Small intestine (tissue), 7 donors: ENCODE results near the gene ZNF407. TPM values are rescaled to one million over a fixed set of nuclear protein-coding genes. Genes with fewer than 3 reads are reported as not detected.
"Not testable (repeated sequence)": the region's sequence is repeated elsewhere in the genome, so short reads cannot be mapped to it uniquely, and the experiment has no call there.

Source experiments
- DNase-seq, 2 donors: peaks; one replicate each; pipeline versions ENCODE4 v3.0.0 to v3.0.0-alpha.2; 2013
- FAIRE-seq: peaks from 2 replicates; lab custom pipeline; 2012; peaks lifted over from hg19 to GRCh38; lab: Jason Lieb, UNC
- H3K27ac ChIP-seq, 3 donors: one replicate each; pipeline ENCODE4 v1.5.1; 2013; ENCODE audit warnings: low read length in 2 of 3, mild to moderate bottlenecking in 2 of 3, control low read depth in 1 of 3, inconsistent platforms in 1 of 3, low read depth in 1 of 3, moderate library complexity in 1 of 3
- H3K27me3 ChIP-seq, 3 donors: one replicate each; pipeline ENCODE4 v1.6.1; 2013; ENCODE audit warnings: low read length in 3 of 3, inconsistent platforms in 1 of 3; ENCODE audit not compliant: control insufficient read depth in 3 of 3, insufficient read depth in 3 of 3
- H3K36me3 ChIP-seq, 3 donors: one replicate each; pipeline ENCODE4 v1.6.1; 2013; ENCODE audit warnings: low read length in 3 of 3, inconsistent platforms in 1 of 3, low read depth in 1 of 3, mild to moderate bottlenecking in 1 of 3, moderate library complexity in 1 of 3; ENCODE audit not compliant: control insufficient read depth in 3 of 3, insufficient read depth in 2 of 3
- H3K4me1 ChIP-seq, 3 donors: one replicate each; pipeline ENCODE4 v1.6.1; 2013; ENCODE audit warnings: low read length in 2 of 3, inconsistent platforms in 1 of 3, low read depth in 1 of 3, mild to moderate bottlenecking in 1 of 3, moderate library complexity in 1 of 3; ENCODE audit not compliant: control insufficient read depth in 3 of 3, insufficient read depth in 2 of 3
- H3K4me3 ChIP-seq, 3 donors: one replicate each; pipeline ENCODE4 v1.5.1; 2013; ENCODE audit warnings: low read length in 3 of 3, control low read depth in 1 of 3, inconsistent platforms in 1 of 3, low read depth in 1 of 3, mild to moderate bottlenecking in 1 of 3, moderate library complexity in 1 of 3
- H3K9me3 ChIP-seq, 2 donors: one replicate each; pipeline ENCODE4 v1.6.1; 2013; ENCODE audit warnings: low read depth in 1 of 2, low read length in 1 of 2; ENCODE audit not compliant: control insufficient read depth in 2 of 2, insufficient read depth in 1 of 2
- WGBS, 3 donors: extraction: QIAGEN DNeasy Blood & Tissue Kit; methylation state at CpG; one replicate each; pipeline ENCODE4 v1.1.7; 2013; 5-methylcytosine and 5-hydroxymethylcytosine counted together
- polyA plus RNA-seq, 4 donors: library from polyadenylated mRNA; stranded (reverse) in 3 of 4; unstranded in 1 of 4; fragments of 200-250 nt in 3 of 4; fragments of 120-200 nt in 1 of 4; gene quantifications; one replicate each; pipeline versions ENCODE4 v1.2.1 to v1.2.3, GENCODE V29; 2013
- donor health status: healthy with polysubstance abuse.
- donor health status: control.
- donor health status: control.
- donor health status: Bipolar disorder and iron deficiency.
- donor health status: healthy.

The ZNF407 gene
- polyA plus RNA-seq, 4 donors: 2.7 to 6.3 (median 4.0) TPM

DNA sequence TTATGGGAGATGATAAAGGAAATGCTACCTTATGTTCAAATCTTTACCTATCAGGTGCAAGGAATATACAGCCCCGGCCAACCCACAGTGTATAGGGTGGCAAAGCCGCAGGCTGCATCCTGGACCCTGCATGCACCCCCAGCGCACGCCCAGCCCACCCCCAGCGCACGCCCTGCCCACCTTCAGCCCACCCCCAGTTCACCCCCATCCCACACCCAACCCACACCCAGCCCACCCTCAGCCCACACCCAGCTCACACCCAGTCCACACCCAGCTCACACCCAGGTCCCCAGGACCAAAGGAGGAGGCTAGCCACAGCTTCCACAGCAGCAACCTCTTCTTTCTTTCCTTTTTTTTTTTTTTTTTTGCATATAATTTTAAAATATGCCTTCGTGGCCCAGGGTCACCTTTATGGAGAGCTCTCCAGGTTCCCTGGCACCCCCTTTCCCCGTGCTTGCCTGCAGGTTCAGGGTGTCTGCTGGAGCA lies 490.4 kb downstream of the ZNF407 start:
- Histone ChIP-seq H3K36me3 (no peaks in the 10 kb centered on the region), H3K4me1 (no peaks in the 10 kb centered on the region), H3K9me3 (peaks cover 0 to 5% of the 10 kb centered on the region in 2 donors), H3K27ac (no peak overlapping the region), H3K27me3 (peaks cover 0 to 2% (median 0%) of the 10 kb centered on the region in 3 donors), H3K4me3 (no peak overlapping the region)
- DNase-seq (no peak), FAIRE-seq (no peak)
- 86 to 90% (median 90%) methylated on average over 8 of the region's 8 CpGs for WGBS, 3 donors

DNA sequence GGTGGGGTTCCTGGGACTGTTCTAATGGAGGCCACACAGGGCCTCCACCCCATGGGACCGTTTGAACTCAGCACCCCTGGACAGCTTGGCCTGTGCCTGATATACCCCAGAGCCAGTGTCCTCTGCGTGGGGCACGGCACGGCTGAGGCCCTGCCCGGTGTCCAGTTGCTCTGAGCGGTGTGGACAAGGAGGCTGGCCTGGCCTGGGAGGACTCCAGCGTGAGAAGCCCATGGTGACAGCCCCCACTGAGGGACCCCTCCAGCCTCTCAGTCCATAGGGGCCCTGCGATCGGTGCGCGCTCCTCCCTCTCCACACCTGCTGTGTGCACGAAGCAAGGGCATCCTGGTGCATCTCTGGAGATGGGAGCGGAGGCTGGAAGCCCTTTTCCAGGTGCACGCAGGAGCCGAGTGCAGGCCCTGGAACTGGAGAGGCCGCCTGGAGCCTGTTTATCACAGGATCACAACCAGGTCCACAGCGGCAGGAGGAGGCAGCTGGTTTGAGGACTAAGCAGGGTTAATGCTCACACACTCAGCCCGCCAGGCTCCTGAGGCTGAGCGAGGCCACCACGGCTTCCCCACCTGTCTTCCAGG lies 491.0 kb downstream of the ZNF407 start:
- DNase-seq (no peak), FAIRE-seq (no peak)
- Histone ChIP-seq H3K27me3 (peaks cover 0 to 2% (median 0%) of the 10 kb centered on the region in 3 donors), H3K9me3 (peaks cover 0 to 5% of the 10 kb centered on the region in 2 donors), H3K4me3 (no peak overlapping the region), H3K36me3 (no peaks in the 10 kb centered on the region), H3K4me1 (no peaks in the 10 kb centered on the region), H3K27ac (peak overlapping the region in 1 of 3 donors; percentile 28)
- 93 to 95% (median 94%) methylated on average over 20 of the region's 20 CpGs for WGBS, 3 donors

DNA sequence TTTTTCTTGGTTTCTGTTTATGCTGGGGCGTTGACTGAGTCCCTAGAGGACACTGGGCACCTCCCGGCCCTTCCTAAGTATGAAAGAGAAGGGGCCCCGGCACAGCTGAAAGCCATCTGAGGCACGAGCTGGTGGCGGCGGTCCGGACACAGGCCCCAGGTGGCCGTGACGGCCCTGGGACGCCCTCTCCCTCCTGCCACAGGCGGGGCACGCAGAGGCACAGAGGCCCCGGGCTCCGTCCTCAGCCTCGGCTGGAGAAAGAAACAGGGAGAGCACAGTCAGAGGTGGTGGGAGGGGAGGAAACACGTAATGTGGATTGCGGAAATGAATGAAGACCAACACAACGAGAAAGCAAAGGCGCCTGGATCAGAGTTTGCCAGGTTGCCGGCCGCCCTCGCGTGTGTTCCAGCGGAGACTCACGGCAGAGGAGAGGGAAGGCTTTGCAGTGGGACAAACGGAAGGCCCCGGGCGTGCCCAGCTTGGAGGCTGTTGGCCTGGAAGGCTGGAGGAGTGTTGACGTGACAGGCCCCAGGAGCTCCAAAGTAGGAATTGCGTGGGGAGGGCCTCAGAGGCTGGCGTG lies 492.2 kb downstream of the ZNF407 start:
- H3K36me3 ChIP-seq: no peaks in the 10 kb centered on the region
- H3K4me1 ChIP-seq: no peaks in the 10 kb centered on the region
- H3K27me3 ChIP-seq: peaks cover 0 to 2% (median 0%) of the 10 kb centered on the region in 3 donors
- DNase-seq (no peak), FAIRE-seq (no peak)
- peak overlapping the region in 1 of 3 donors; percentile 40 for H3K27ac ChIP-seq
- 90 to 91% (median 90%) methylated on average over 30 to 31 of the region's 31 CpGs for WGBS, 3 donors
- H3K4me3 ChIP-seq: no peak overlapping the region
- peaks cover 0 to 5% of the 10 kb centered on the region in 2 donors for H3K9me3 ChIP-seq

DNA sequence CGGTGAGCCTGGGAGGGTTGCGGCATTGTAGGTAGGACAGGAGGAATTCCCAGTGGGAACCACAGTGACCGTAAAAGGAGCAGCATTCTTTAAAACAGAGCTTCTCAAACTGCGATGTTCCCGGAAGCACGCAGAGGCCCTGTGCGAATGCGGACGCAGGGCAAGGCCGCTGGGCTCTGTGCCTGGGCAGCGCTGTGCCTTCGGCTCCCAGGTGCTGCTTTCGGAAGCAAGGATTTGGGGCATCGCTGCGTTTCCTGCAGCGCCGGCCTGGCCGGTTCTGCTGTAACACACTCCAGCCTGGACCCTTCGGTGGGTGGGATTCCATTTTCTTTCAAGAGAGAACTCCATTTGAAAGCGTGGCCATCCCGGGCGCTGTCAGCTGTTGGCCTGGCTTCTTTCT lies 492.7 kb downstream of the ZNF407 start:
- peaks cover 0 to 5% of the 10 kb centered on the region in 2 donors for H3K9me3 ChIP-seq
- no peaks in the 10 kb centered on the region for H3K36me3 ChIP-seq
- 93 to 95% (median 95%) methylated on average over 21 to 22 of the region's 22 CpGs for WGBS, 3 donors
- no peak for DNase-seq
- peak overlapping the region in 1 of 3 donors; percentile 40 for H3K27ac ChIP-seq
- H3K4me3 ChIP-seq: no peak overlapping the region
- H3K4me1 ChIP-seq: no peaks in the 10 kb centered on the region
- H3K27me3 ChIP-seq: peaks cover 0 to 2% (median 0%) of the 10 kb centered on the region in 3 donors
- FAIRE-seq: no peak

GRCh38 chr18:75097491-75098225 lies 500.0 kb downstream of the ZNF407 start:
- peaks cover 0 to 19% of the 10 kb centered on the region in 2 donors for H3K9me3 ChIP-seq
- H3K4me1 ChIP-seq: no peaks in the 10 kb centered on the region
- DNase-seq (no peak), FAIRE-seq (no peak)
- H3K27me3 ChIP-seq: peaks cover 0 to 3% (median 0%) of the 10 kb centered on the region in 3 donors
- WGBS, 3 donors: 92 to 94% (median 92%) methylated on average over 6 of the region's 6 CpGs
- H3K4me3 ChIP-seq: no peak overlapping the region
- no peaks in the 10 kb centered on the region for H3K36me3 ChIP-seq
- no peak overlapping the region for H3K27ac ChIP-seq

GRCh38 chr18:75100832-75101630 lies 503.4 kb downstream of the ZNF407 start:
- Histone ChIP-seq H3K4me1 (no peaks in the 10 kb centered on the region), H3K27me3 (peaks cover 0 to 3% (median 0%) of the 10 kb centered on the region in 3 donors), H3K36me3 (no peaks in the 10 kb centered on the region), H3K4me3 (no peak overlapping the region), H3K27ac (no peak overlapping the region), H3K9me3 (peaks cover 0 to 18% of the 10 kb centered on the region in 2 donors)
- DNase-seq (no peak), FAIRE-seq (no peak)
- 87 to 89% (median 89%) methylated on average over 3 of the region's 3 CpGs for WGBS, 3 donors

DNA sequence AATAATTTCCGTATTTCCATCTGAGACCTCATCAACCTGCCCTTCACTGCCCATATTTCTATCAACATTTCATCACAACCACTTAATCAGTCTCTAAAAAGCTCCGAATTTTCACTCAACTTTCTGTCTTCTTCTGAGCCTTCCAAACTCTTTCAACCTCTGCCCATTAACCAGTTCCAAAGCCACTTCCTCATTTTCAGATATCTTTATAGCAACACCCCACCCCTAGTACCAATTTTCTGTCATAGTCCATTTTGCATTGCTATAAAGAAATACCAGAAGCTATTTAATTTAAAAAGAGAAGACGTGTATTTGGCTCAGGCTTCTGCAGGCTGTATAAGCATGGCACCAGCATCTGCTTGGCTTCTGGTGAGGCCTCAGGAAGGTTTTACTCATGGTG lies 504.2 kb downstream of the ZNF407 start:
- WGBS, 3 donors: 82 to 91% (median 87%) methylated on average over 3 of the region's 3 CpGs
- no peaks in the 10 kb centered on the region for H3K36me3 ChIP-seq
- no peaks in the 10 kb centered on the region for H3K4me1 ChIP-seq
- peaks cover 0 to 3% (median 0%) of the 10 kb centered on the region in 3 donors for H3K27me3 ChIP-seq
- no peak overlapping the region for H3K4me3 ChIP-seq
- no peak overlapping the region for H3K27ac ChIP-seq
- no peak for DNase-seq
- no peak for FAIRE-seq
- H3K9me3 ChIP-seq: peaks cover 0 to 15% of the 10 kb centered on the region in 2 donors

- DNase-seq, H3K4me3 ChIP-seq, FAIRE-seq, H3K4me1 ChIP-seq, H3K27me3 ChIP-seq, H3K27ac ChIP-seq, H3K36me3 ChIP-seq: not testable (repeated sequence)
- peaks cover 0 to 15% of the 10 kb centered on the region in 2 donors for H3K9me3 ChIP-seq
- 53 to 73% (median 62%) methylated on average over 6 of the region's 6 CpGs for WGBS, 3 donors
Measured at GRCh38 chr18:75104029-75104428, 506.4 kb downstream of the ZNF407 start.
